T-helper 1 cell treated with Interleukin-12 subunit alpha and Interleukin-12 subunit beta and Interleukin-4 antibody, amounts not matched to agents 30 μg/mL and 1 μg/mL, for 36 hours (primary cell): ENCODE data around the gene DPY19L2.
A peak's percentile ranks its signal among the peaks of the same experiment; 100 is the strongest.
"Not testable (repeated sequence)": the region's sequence is repeated elsewhere in the genome, so short reads cannot be mapped to it uniquely, and the experiment has no call there.

ENCODE experiments used
- H3K27ac Mint-ChIP-seq: one replicate; pipeline ENCODE4 v1.8.0; 2021; ENCODE audit warnings: mild to moderate bottlenecking, mixed read lengths
- H3K27me3 Mint-ChIP-seq: one replicate; pipeline ENCODE4 v1.8.0; 2021; ENCODE audit warnings: low read depth, mixed read lengths
- H3K36me3 Mint-ChIP-seq: one replicate; pipeline ENCODE4 v1.8.0; 2021; ENCODE audit warnings: low read depth, mixed read lengths
- H3K4me1 Mint-ChIP-seq: one replicate; pipeline ENCODE4 v1.8.0; 2021; ENCODE audit warnings: low read depth, mixed read lengths
- H3K4me3 Mint-ChIP-seq: one replicate; pipeline ENCODE4 v1.8.0; 2021; ENCODE audit warnings: mild to moderate bottlenecking, moderate library complexity, mixed read lengths
- H3K9me3 Mint-ChIP-seq: one replicate; pipeline ENCODE4 v1.8.0; 2021; ENCODE audit warnings: mixed read lengths

The DPY19L2 gene

GRCh38 chr12:63668028-63668799 is at the start of gene DPY19L2:
DPY19L2 (minus strand) TSS chr12:63668493; CDS start chr12:63668393, 100 bp downstream.
- no peak within 1 kb of the TSS for H3K27ac Mint-ChIP-seq

GRCh38 chr12:63716891-63717290 is 48.6 kb upstream of the DPY19L2 start:
- not testable (repeated sequence) for H3K27me3 Mint-ChIP-seq, H3K36me3 Mint-ChIP-seq, H3K4me1 Mint-ChIP-seq, H3K9me3 Mint-ChIP-seq, H3K4me3 Mint-ChIP-seq, H3K27ac Mint-ChIP-seq

More at GRCh38 chr12:63668028-63668799, at the start of gene DPY19L2:
- H3K9me3 Mint-ChIP-seq, result no peaks in the 10 kb centered on the region
- H3K36me3 Mint-ChIP-seq, result no peaks in the 10 kb centered on the region
- peak within 1 kb of the TSS; percentile 79 for H3K4me3 Mint-ChIP-seq
- H3K4me1 Mint-ChIP-seq, result peaks cover 11% of the 10 kb centered on the region
- H3K27me3 Mint-ChIP-seq, result peaks cover 41% of the 10 kb centered on the region

GRCh38 chr12:63715107-63715625 is 46.9 kb upstream of the DPY19L2 start:
- H3K4me1 Mint-ChIP-seq, H3K36me3 Mint-ChIP-seq, H3K4me3 Mint-ChIP-seq, H3K27ac Mint-ChIP-seq, H3K9me3 Mint-ChIP-seq, H3K27me3 Mint-ChIP-seq: not testable (repeated sequence)

GRCh38 chr12:63714409-63714808 is 46.1 kb upstream of the DPY19L2 start:
- H3K27me3 Mint-ChIP-seq, H3K36me3 Mint-ChIP-seq, H3K4me3 Mint-ChIP-seq, H3K4me1 Mint-ChIP-seq, H3K27ac Mint-ChIP-seq, H3K9me3 Mint-ChIP-seq: not testable (repeated sequence)

- H3K36me3 Mint-ChIP-seq, H3K27me3 Mint-ChIP-seq, H3K4me1 Mint-ChIP-seq, H3K4me3 Mint-ChIP-seq, H3K9me3 Mint-ChIP-seq, H3K27ac Mint-ChIP-seq: not testable (repeated sequence)
These were observed 45.4 kb upstream of the DPY19L2 start for GRCh38 chr12:63713681-63714075.

- H3K4me1 Mint-ChIP-seq, H3K27ac Mint-ChIP-seq, H3K4me3 Mint-ChIP-seq, H3K9me3 Mint-ChIP-seq, H3K27me3 Mint-ChIP-seq, H3K36me3 Mint-ChIP-seq: not testable (repeated sequence)
These were observed 44.8 kb upstream of the DPY19L2 start for GRCh38 chr12:63712979-63713680.

- H3K27me3 Mint-ChIP-seq, H3K27ac Mint-ChIP-seq, H3K4me3 Mint-ChIP-seq, H3K36me3 Mint-ChIP-seq, H3K4me1 Mint-ChIP-seq, H3K9me3 Mint-ChIP-seq: not testable (repeated sequence)
These were observed 44.2 kb upstream of the DPY19L2 start for GRCh38 chr12:63712376-63712974.

- H3K27me3 Mint-ChIP-seq, H3K4me3 Mint-ChIP-seq, H3K27ac Mint-ChIP-seq, H3K4me1 Mint-ChIP-seq, H3K9me3 Mint-ChIP-seq, H3K36me3 Mint-ChIP-seq: not testable (repeated sequence)
These were observed 43.0 kb upstream of the DPY19L2 start for GRCh38 chr12:63711339-63711738.

- Mint-ChIP-seq H3K27me3 (peaks cover 12% of the 10 kb centered on the region), H3K9me3 (no peaks in the 10 kb centered on the region), H3K4me1 (no peaks in the 10 kb centered on the region), H3K36me3 (no peaks in the 10 kb centered on the region), H3K4me3 (no peak overlapping the region), H3K27ac (no peak overlapping the region)
These were observed 38.0 kb upstream of the DPY19L2 start for GRCh38 chr12:63706336-63706735.

GRCh38 chr12:63699678-63700382 is 31.5 kb upstream of the DPY19L2 start:
- H3K27ac Mint-ChIP-seq, H3K4me3 Mint-ChIP-seq, H3K36me3 Mint-ChIP-seq, H3K4me1 Mint-ChIP-seq, H3K27me3 Mint-ChIP-seq, H3K9me3 Mint-ChIP-seq: not testable (repeated sequence)

GRCh38 chr12:63699011-63699410 is 30.7 kb upstream of the DPY19L2 start:
- not testable (repeated sequence) for H3K27ac Mint-ChIP-seq, H3K9me3 Mint-ChIP-seq, H3K36me3 Mint-ChIP-seq, H3K4me1 Mint-ChIP-seq, H3K27me3 Mint-ChIP-seq, H3K4me3 Mint-ChIP-seq

GRCh38 chr12:63690837-63691236 is 22.5 kb upstream of the DPY19L2 start:
- not testable (repeated sequence) for H3K27me3 Mint-ChIP-seq, H3K36me3 Mint-ChIP-seq, H3K27ac Mint-ChIP-seq, H3K4me1 Mint-ChIP-seq, H3K4me3 Mint-ChIP-seq, H3K9me3 Mint-ChIP-seq

GRCh38 chr12:63689141-63689540 is 20.8 kb upstream of the DPY19L2 start:
- not testable (repeated sequence) for H3K4me1 Mint-ChIP-seq, H3K27me3 Mint-ChIP-seq, H3K9me3 Mint-ChIP-seq, H3K4me3 Mint-ChIP-seq, H3K36me3 Mint-ChIP-seq, H3K27ac Mint-ChIP-seq

- H3K27ac Mint-ChIP-seq, H3K9me3 Mint-ChIP-seq, H3K4me3 Mint-ChIP-seq, H3K4me1 Mint-ChIP-seq, H3K36me3 Mint-ChIP-seq, H3K27me3 Mint-ChIP-seq: not testable (repeated sequence)
These were observed 18.3 kb upstream of the DPY19L2 start for GRCh38 chr12:63686623-63687022.

- not testable (repeated sequence) for H3K9me3 Mint-ChIP-seq, H3K27me3 Mint-ChIP-seq, H3K27ac Mint-ChIP-seq, H3K4me3 Mint-ChIP-seq, H3K4me1 Mint-ChIP-seq, H3K36me3 Mint-ChIP-seq
These were observed 17.5 kb upstream of the DPY19L2 start for GRCh38 chr12:63685789-63686188.
